Hepatocyte (in vitro differentiated cells): ENCODE results near the gene PRKAG2. TPM values are rescaled to one million over a fixed set of nuclear protein-coding genes. Genes with fewer than 3 reads are reported as not detected.

ENCODE experiments used
- DNase-seq: peaks from one replicate; pipeline ENCODE4 v3.0.0-alpha.2; 2016; ENCODE audit warnings: low spot score
- H2AFZ ChIP-seq: fragments of 200-600 bp; sonication (generic); 2 replicates; pipeline ENCODE4 v1.6.0; 2016; ENCODE audit warnings: antibody characterized with exemption, mild to moderate bottlenecking
- H3K27ac ChIP-seq: fragments of 200-600 bp; sonication (generic); 2 replicates; pipeline ENCODE4 v1.5.1; 2016; ENCODE audit warnings: mild to moderate bottlenecking
- H3K27me3 ChIP-seq: fragments of 200-600 bp; sonication (generic); 2 replicates; pipeline ENCODE4 v1.6.1; 2016
- H3K36me3 ChIP-seq: fragments of 200-600 bp; sonication (generic); replicated peaks from 2 replicates; pipeline ENCODE4 v1.5.1; 2016; ENCODE audit warnings: low read depth; ENCODE audit not compliant: insufficient read depth
- H3K4me1 ChIP-seq: fragments of 200-600 bp; sonication (generic); 2 replicates; pipeline ENCODE4 v1.5.1; 2016; ENCODE audit warnings: mild to moderate bottlenecking, moderate library complexity; ENCODE audit not compliant: insufficient read depth
- H3K4me2 ChIP-seq: fragments of 200-600 bp; sonication (generic); 2 replicates; pipeline ENCODE4 v1.6.0; 2016
- H3K4me3 ChIP-seq: fragments of 200-600 bp; sonication (generic); 2 replicates; pipeline ENCODE4 v1.5.1; 2016; ENCODE audit warnings: mild to moderate bottlenecking
- H3K79me2 ChIP-seq: fragments of 200-600 bp; sonication (generic); 2 replicates; pipeline ENCODE4 v1.6.0; 2017; ENCODE audit warnings: mild to moderate bottlenecking
- H3K9me2 ChIP-seq: fragments of 200-600 bp; sonication (generic); replicated peaks from 2 replicates; pipeline ENCODE4 v1.6.0; 2017; ENCODE audit warnings: mild to moderate bottlenecking; ENCODE audit not compliant: insufficient read depth
- H3K9me3 ChIP-seq: fragments of 200-600 bp; sonication (generic); 2 replicates; pipeline ENCODE4 v1.5.1; 2016; ENCODE audit warnings: low read depth, mild to moderate bottlenecking
- H4K20me1 ChIP-seq: fragments of 200-600 bp; sonication (generic); 2 replicates; pipeline ENCODE4 v1.6.0; 2016; ENCODE audit warnings: mild to moderate bottlenecking; ENCODE audit not compliant: insufficient read depth, poor library complexity, severe bottlenecking
- CTCF ChIP-seq: fragments of 200-600 bp; sonication (generic); IDR thresholded peaks from 2 replicates; pipeline ENCODE4 v1.5.1; 2016; ENCODE audit warnings: antibody characterized with exemption, mild to moderate bottlenecking; ENCODE audit not compliant: poor library complexity
- EZH2 ChIP-seq: fragments of 200-600 bp; sonication (generic); IDR thresholded peaks from 2 replicates; pipeline ENCODE4 v1.6.1; 2016; ENCODE audit warnings: antibody characterized with exemption, mild to moderate bottlenecking, borderline replicate concordance
- EZH2phosphoT487 ChIP-seq: fragments of 200-600 bp; sonication (generic); IDR thresholded peaks from one replicate; pipeline ENCODE4 v1.6.1; 2018; ENCODE audit warnings: antibody characterized with exemption, mild to moderate bottlenecking, low read depth, moderate library complexity; ENCODE audit not compliant: unreplicated experiment, severe bottlenecking
- WGBS: methylation state at CpG from one replicate; pipeline ENCODE4 v1.1.6; 2016; ENCODE audit warnings: low lambda C conversion rate; ENCODE audit errors: missing lambda C conversion rate; 5-methylcytosine and 5-hydroxymethylcytosine counted together
- polyA plus RNA-seq: library from polyadenylated mRNA; unstranded; fragments of >200 nt; fragmentation: Nextera tagmentation; extraction: Ambion mirVana; gene quantifications from 2 replicates; pipeline ENCODE4 v1.2.1, GENCODE V29; 2016
- total RNA-seq: library from RNA; depleted of rRNA; stranded (reverse); fragments of >200 nt; gene quantifications from 2 replicates; pipeline ENCODE4 v1.2.3, GENCODE V29; 2014

PRKAG2 gene
- total and polyA plus RNA-seq, 2 experiments from 2014 or later: 17.8 to 23.4 TPM

GRCh38 chr7:151924508-151924907 lies 47.6 kb upstream of the PRKAG2 start:
- Histone ChIP-seq H2AFZ (no peak overlapping the region), H3K36me3 (no peaks in the 10 kb centered on the region), H3K79me2 (no peaks in the 10 kb centered on the region), H3K4me1 (peaks cover 13% of the 10 kb centered on the region), H3K9me3 (no peaks in the 10 kb centered on the region), H3K27me3 (no peaks in the 10 kb centered on the region), H4K20me1 (no peaks in the 10 kb centered on the region), H3K27ac (no peak overlapping the region), H3K4me2 (no peak overlapping the region), H3K4me3 (no peak overlapping the region), H3K9me2 (no peaks in the 10 kb centered on the region)
- DNase-seq: peak; percentile 26
- no peak for TF ChIP-seq EZH2
- no peak for TF ChIP-seq CTCF
- TF ChIP-seq EZH2phosphoT487: no peak
- WGBS: 63% methylated on average over 8 of the region's 8 CpGs

GRCh38 chr7:151924001-151924400 lies 47.1 kb upstream of the PRKAG2 start:
- TF ChIP-seq CTCF (no peak), EZH2 (no peak), EZH2phosphoT487 (no peak)
- Histone ChIP-seq H3K79me2 (no peaks in the 10 kb centered on the region), H3K4me1 (peaks cover 17% of the 10 kb centered on the region), H3K9me2 (no peaks in the 10 kb centered on the region), H2AFZ (no peak overlapping the region), H3K9me3 (no peaks in the 10 kb centered on the region), H3K27ac (no peak overlapping the region), H4K20me1 (no peaks in the 10 kb centered on the region), H3K4me3 (no peak overlapping the region), H3K27me3 (no peaks in the 10 kb centered on the region), H3K36me3 (no peaks in the 10 kb centered on the region), H3K4me2 (no peak overlapping the region)
- DNase-seq: no peak
- WGBS: 90% methylated on average over 9 of the region's 9 CpGs

GRCh38 chr7:151923097-151923876 lies 46.4 kb upstream of the PRKAG2 start:
- H3K4me2 ChIP-seq: no peak overlapping the region

More at GRCh38 chr7:151923097-151923876, 46.4 kb upstream of the PRKAG2 start:
- H4K20me1 ChIP-seq: no peaks in the 10 kb centered on the region
- no peak for DNase-seq
- no peaks in the 10 kb centered on the region for H3K27me3 ChIP-seq
- H3K9me3 ChIP-seq: no peaks in the 10 kb centered on the region
- H3K4me3 ChIP-seq: no peak overlapping the region
- no peaks in the 10 kb centered on the region for H3K9me2 ChIP-seq
- H3K4me1 ChIP-seq: peaks cover 16% of the 10 kb centered on the region
- H3K27ac ChIP-seq: no peak overlapping the region
- 89% methylated on average over 16 of the region's 16 CpGs for WGBS
- no peak for TF ChIP-seq EZH2
- no peak for TF ChIP-seq CTCF
- TF ChIP-seq EZH2phosphoT487: no peak
- no peaks in the 10 kb centered on the region for H3K79me2 ChIP-seq
- H2AFZ ChIP-seq: no peak overlapping the region
- no peaks in the 10 kb centered on the region for H3K36me3 ChIP-seq
